ENCODE data around the gene ZNF335. TPM values are rescaled to one million over a fixed set of nuclear protein-coding genes. Genes with fewer than 3 reads are reported as not detected.

ZNF335 gene
- total and polyA plus RNA-seq, 2 of the 13 experiments (the other 11 are each of a cell fraction or from before 2014, with no cell fraction given) = 9.7 to 13.7 TPM

DNA sequence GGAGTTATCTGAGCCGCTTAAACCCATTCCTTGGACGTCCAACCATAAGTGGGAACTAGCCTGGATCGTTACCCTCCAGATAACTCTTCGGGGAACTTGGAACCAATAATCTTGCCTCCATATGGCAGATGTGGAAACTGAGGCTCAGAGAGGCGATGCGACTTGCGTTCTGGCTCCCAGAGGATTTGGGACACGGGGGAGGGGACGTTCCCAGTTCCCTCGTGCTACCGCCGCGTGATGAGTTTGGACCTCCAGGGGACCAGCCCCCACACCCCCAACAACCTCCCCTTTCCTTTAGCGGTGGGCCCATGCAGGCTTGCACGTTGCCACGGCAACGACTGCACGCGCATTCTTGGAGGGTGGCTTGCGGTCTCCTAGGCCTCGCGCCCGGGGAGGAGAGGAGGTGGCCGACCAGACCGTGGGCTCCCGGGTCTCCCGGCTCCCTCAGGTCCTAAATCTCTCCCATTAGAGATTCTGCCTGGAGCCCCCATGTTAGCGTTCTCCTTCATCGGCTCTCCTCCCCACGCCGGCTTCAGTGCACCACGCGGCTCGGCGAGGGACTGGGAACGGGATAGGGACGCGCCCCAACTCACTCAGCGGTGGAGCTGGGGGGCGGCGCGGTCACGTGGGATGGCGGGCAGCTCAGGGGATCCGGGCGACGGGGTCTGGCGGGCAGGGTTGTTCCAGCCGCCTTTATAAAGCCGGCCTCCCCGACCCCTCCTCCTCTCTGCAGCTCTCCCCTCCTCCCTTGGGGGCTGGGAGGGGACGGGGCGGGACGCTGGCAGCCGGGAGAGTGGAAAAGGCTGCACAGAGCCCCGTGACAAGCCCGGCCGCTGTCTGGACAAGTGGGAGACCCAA lies 60.3 kb downstream of the ZNF335 start, which contains the start of gene PLTP (continued):
- TF ChIP-seq, protein P1, sequence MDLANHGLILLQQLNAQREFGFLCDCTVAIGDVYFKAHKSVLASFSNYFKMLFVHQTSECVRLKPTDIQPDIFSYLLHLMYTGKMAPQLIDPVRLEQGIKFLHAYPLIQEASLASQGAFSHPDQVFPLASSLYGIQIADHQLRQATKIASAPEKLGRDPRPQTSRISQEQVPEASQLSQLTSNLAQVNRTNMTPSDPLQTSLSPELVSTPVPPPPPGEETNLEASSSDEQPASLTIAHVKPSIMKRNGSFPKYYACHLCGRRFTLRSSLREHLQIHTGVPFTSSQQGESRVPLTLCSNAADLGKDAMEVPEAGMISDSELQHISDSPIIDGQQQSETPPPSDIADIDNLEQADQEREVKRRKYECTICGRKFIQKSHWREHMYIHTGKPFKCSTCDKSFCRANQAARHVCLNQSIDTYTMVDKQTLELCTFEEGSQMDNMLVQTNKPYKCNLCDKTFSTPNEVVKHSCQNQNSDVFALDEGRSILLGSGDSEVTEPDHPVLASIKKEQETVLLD (CRISPR knock-in tag; IDR thresholded peaks at IDR 0.05; ENCODE audit: low read depth) = 0 out of 2 replicates have a peak, but pooled peaks have one; percentile 37
- TF ChIP-seq, protein P2, sequence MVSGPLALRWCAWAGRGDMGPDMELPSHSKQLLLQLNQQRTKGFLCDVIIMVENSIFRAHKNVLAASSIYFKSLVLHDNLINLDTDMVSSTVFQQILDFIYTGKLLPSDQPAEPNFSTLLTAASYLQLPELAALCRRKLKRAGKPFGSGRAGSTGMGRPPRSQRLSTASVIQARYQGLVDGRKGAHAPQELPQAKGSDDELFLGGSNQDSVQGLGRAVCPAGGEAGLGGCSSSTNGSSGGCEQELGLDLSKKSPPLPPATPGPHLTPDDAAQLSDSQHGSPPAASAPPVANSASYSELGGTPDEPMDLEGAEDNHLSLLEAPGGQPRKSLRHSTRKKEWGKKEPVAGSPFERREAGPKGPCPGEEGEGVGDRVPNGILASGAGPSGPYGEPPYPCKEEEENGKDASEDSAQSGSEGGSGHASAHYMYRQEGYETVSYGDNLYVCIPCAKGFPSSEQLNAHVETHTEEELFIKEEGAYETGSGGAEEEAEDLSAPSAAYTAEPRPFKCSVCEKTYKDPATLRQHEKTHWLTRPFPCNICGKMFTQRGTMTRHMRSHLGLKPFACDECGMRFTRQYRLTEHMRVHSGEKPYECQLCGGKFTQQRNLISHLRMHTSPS (CRISPR knock-in tag; IDR thresholded peaks at IDR 0.05; ENCODE audit: low read depth) = no peak
- TF ChIP-seq NCOA5 (CRISPR knock-in tag; IDR thresholded peaks at IDR 0.05) (no peak), NCOA1 (CRISPR knock-in tag; IDR thresholded peaks at IDR 0.05) (no peak), GLI4 (CRISPR knock-in tag; IDR thresholded peaks at IDR 0.05; ENCODE audit: borderline replicate concordance) (no peak), MBD4 (IDR thresholded peaks at IDR 0.05; ENCODE audit: borderline replicate concordance, low read length) (no peak), ZNF572 (CRISPR knock-in tag; IDR thresholded peaks at IDR 0.05) (no peak), ZNF737 (CRISPR knock-in tag; IDR thresholded peaks at IDR 0.05; ENCODE audit: borderline replicate concordance) (no peak), ISL2 (CRISPR knock-in tag; IDR thresholded peaks at IDR 0.05) (no peak), ZNF746 (CRISPR knock-in tag; IDR thresholded peaks at IDR 0.05) (no peak), TBX3 (IDR thresholded peaks at IDR 0.05; ENCODE audit: borderline replicate concordance) (no peak), SP1 (IDR thresholded peaks at IDR 0.05) (no peak), SP1 (CRISPR knock-in tag; IDR thresholded peaks at IDR 0.05) (no peak; the same call in 1 of the 2 replicates), SP5 (CRISPR knock-in tag; IDR thresholded peaks at IDR 0.05; ENCODE audit: borderline replicate concordance, low read depth) (peak; percentile 35; the same call in 1 of the 2 replicates), TAF15 (IDR thresholded peaks at IDR 0.05; ENCODE audit: low read depth, low read length, poor library complexity, severe bottlenecking) (no peak), MAFF (IDR thresholded peaks at IDR 0.05; ENCODE audit: low read depth, low read length) (no peak), ZNF674 (CRISPR knock-in tag; IDR thresholded peaks at IDR 0.05; ENCODE audit: low read depth) (no peak), ZNF207 (IDR thresholded peaks at IDR 0.05; ENCODE audit: borderline replicate concordance) (no peak), EHMT2 (IDR thresholded peaks at IDR 0.05; ENCODE audit: borderline replicate concordance, low read depth, low read length) (no peak), SOX6 (IDR thresholded peaks at IDR 0.05) (no peak), SOX6 (CRISPR knock-in tag; IDR thresholded peaks at IDR 0.05) (no peak; the same call in none of the 2 replicates), TMF1 (CRISPR knock-in tag; IDR thresholded peaks at IDR 0.05; ENCODE audit: low read depth) (no peak)
- TF ChIP-seq, protein P3, sequence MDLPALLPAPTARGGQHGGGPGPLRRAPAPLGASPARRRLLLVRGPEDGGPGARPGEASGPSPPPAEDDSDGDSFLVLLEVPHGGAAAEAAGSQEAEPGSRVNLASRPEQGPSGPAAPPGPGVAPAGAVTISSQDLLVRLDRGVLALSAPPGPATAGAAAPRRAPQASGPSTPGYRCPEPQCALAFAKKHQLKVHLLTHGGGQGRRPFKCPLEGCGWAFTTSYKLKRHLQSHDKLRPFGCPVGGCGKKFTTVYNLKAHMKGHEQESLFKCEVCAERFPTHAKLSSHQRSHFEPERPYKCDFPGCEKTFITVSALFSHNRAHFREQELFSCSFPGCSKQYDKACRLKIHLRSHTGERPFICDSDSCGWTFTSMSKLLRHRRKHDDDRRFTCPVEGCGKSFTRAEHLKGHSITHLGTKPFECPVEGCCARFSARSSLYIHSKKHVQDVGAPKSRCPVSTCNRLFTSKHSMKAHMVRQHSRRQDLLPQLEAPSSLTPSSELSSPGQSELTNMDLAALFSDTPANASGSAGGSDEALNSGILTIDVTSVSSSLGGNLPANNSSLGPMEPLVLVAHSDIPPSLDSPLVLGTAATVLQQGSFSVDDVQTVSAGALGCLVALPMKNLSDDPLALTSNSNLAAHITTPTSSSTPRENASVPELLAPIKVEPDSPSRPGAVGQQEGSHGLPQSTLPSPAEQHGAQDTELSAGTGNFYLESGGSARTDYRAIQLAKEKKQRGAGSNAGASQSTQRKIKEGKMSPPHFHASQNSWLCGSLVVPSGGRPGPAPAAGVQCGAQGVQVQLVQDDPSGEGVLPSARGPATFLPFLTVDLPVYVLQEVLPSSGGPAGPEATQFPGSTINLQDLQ (CRISPR knock-in tag; IDR thresholded peaks at IDR 0.05) = no peak
- TF ChIP-seq, protein P4, sequence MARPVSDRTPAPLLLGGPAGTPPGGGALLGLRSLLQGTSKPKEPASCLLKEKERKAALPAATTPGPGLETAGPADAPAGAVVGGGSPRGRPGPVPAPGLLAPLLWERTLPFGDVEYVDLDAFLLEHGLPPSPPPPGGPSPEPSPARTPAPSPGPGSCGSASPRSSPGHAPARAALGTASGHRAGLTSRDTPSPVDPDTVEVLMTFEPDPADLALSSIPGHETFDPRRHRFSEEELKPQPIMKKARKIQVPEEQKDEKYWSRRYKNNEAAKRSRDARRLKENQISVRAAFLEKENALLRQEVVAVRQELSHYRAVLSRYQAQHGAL (CRISPR knock-in tag; IDR thresholded peaks at IDR 0.05; ENCODE audit: not compliant biosample characterization) = no peak

Data from HepG2 (cell line).